Nephron (organoid): Measurements from ENCODE around the gene RFTN1.
A peak's percentile ranks its signal among the peaks of the same experiment; 100 is the strongest.

Experiments used
- H3K27ac Mint-ChIP-seq, 3 experiments: 2 replicates each; pipeline ENCODE4 v1.8.0; 2020; ENCODE audit warnings: mixed read lengths in 3 of 3, mild to moderate bottlenecking in 2 of 3, moderate library complexity in 1 of 3
- H3K27me3 Mint-ChIP-seq: 2 replicates; pipeline ENCODE4 v1.8.0; 2021; ENCODE audit warnings: low read depth, mild to moderate bottlenecking, moderate library complexity, mixed read lengths
- H3K36me3 Mint-ChIP-seq: 2 replicates; pipeline ENCODE4 v1.8.0; 2020; ENCODE audit warnings: low read depth, mixed read lengths
- H3K4me1 Mint-ChIP-seq: 2 replicates; pipeline ENCODE4 v1.8.0; 2020; ENCODE audit warnings: mixed read lengths
- H3K4me3 Mint-ChIP-seq, 3 experiments: 2 replicates each; pipeline ENCODE4 v1.8.0; 2020; ENCODE audit warnings: mild to moderate bottlenecking in 3 of 3, mixed read lengths in 3 of 3, moderate library complexity in 2 of 3
- H3K9me3 Mint-ChIP-seq: 2 replicates; pipeline ENCODE4 v1.8.0; 2020; ENCODE audit warnings: mixed read lengths
- TF ChIP-seq, protein P1 (sequence below), 3 experiments: fragments of 200-600 bp; sonication (generic); IDR thresholded peaks; one replicate each; pipeline ENCODE4 v1.5.0; 2021; ENCODE audit warnings: antibody characterized with exemption in 3 of 3; ENCODE audit not compliant: unreplicated experiment in 3 of 3

RFTN1 gene

GRCh38 chr3:16510620-16511319 is 2.7 kb downstream of the RFTN1 start:
- TF ChIP-seq, protein P1, sequence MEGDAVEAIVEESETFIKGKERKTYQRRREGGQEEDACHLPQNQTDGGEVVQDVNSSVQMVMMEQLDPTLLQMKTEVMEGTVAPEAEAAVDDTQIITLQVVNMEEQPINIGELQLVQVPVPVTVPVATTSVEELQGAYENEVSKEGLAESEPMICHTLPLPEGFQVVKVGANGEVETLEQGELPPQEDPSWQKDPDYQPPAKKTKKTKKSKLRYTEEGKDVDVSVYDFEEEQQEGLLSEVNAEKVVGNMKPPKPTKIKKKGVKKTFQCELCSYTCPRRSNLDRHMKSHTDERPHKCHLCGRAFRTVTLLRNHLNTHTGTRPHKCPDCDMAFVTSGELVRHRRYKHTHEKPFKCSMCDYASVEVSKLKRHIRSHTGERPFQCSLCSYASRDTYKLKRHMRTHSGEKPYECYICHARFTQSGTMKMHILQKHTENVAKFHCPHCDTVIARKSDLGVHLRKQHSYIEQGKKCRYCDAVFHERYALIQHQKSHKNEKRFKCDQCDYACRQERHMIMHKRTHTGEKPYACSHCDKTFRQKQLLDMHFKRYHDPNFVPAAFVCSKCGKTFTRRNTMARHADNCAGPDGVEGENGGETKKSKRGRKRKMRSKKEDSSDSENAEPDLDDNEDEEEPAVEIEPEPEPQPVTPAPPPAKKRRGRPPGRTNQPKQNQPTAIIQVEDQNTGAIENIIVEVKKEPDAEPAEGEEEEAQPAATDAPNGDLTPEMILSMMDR (IDR thresholded peaks at IDR 0.05; ENCODE audit: unreplicated experiment in 3 of 3), result no peak
- Mint-ChIP-seq H3K4me1 (peaks cover 40% of the 10 kb centered on the region), H3K27ac (peak overlapping the region; percentile 24 to 75 (median 51)), H3K36me3 (no peaks in the 10 kb centered on the region), H3K4me3 (peak overlapping the region; percentile 49 to 93 (median 83)), H3K9me3 (no peaks in the 10 kb centered on the region), H3K27me3 (peaks cover 21% of the 10 kb centered on the region)

DNA sequence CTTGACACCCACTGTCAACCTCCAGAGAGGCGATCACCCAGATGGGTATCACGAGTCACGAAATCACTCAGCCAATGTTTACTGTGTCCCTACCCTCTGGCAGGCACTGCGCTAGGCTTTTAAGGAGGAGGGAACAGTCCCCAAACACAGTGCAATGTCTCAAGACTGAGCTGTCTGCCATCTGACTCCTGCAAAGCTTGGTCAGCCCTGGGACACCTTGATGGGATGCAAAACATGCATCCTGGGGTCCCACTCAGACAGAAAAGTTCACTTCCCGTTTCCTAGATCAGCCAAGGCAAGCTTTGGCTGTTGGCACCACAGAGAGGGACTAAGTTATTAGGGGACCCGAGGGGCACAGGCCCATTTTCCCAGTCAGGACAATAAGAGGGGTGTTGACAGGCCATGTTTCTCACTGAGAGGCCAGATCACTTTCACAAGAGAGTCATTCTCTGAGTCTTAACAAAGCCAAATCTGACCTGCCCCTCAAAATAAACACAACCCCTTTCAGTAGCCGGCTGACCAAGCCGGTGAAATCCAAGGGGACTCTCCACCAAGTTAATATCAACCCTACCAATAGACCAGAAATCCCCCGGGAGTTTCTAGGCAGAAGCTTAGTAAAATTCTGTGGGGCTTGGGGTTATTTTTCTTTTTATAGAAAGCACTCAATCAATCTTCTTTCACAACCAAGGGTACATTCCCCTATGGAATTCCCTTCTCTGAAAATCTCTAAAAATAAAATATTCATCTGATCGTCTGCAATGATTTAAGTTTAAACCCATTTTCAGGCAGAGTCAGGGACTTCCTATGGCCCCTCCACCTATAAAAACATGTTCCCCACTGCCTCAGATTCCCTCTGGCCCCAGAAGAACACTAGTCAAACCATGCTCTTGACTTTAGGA is 3.5 kb downstream of the RFTN1 start:
- peaks cover 20% of the 10 kb centered on the region for H3K27me3 Mint-ChIP-seq
- peak overlapping the region in 2 of 3 experiments; percentile 24 to 75 for H3K27ac Mint-ChIP-seq
- TF ChIP-seq, protein P1 (IDR thresholded peaks at IDR 0.05; ENCODE audit: unreplicated experiment in 3 of 3), result no peak
- H3K4me3 Mint-ChIP-seq, result peak overlapping the region in 2 of 3 experiments; percentile 49 to 80
- H3K4me1 Mint-ChIP-seq, result peaks cover 36% of the 10 kb centered on the region
- H3K9me3 Mint-ChIP-seq, result no peaks in the 10 kb centered on the region
- peaks cover 2% of the 10 kb centered on the region for H3K36me3 Mint-ChIP-seq

DNA sequence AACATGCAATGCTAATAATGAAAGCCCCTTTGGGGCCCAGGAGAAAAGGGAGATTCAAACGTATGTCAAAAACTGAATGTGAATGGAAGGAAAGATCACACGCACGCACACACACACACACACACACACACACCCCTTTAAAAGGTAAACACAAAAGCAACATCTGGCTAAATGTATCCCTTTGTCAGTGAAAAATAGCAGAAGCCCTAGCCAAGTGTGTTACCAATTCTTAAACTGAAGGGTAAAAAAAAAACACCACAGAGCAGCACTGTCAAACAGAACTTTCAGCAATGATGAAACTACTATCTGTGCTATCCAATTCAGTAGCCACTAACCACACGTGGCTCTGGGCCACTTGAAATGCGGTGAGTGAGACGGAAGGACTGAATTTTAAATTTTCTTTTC is 4.9 kb downstream of the RFTN1 start:
- H3K9me3 Mint-ChIP-seq, result no peaks in the 10 kb centered on the region
- peak overlapping the region in 1 of 3 experiments; percentile 24 for H3K27ac Mint-ChIP-seq
- H3K4me1 Mint-ChIP-seq, result peaks cover 34% of the 10 kb centered on the region
- peaks cover 5% of the 10 kb centered on the region for H3K36me3 Mint-ChIP-seq
- no peak overlapping the region for H3K4me3 Mint-ChIP-seq
- peaks cover 16% of the 10 kb centered on the region for H3K27me3 Mint-ChIP-seq
- TF ChIP-seq, protein P1 (IDR thresholded peaks at IDR 0.05; ENCODE audit: unreplicated experiment in 3 of 3), result no peak

DNA sequence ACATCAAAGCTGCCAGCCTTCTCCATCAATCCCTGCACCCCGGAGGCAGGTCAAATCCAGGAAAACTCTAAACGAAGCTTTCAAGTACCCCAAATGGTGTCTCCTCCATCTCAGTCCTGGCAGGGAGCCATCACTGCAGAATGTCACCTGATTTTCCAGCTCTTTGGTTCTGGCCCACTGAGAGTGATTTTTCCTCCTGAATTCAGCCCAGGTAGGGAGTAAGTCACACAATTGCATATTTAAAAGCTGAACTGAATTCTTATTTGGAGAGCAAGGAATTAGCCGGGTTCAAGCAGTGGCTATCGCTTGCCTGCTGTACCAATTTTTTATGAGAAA is 5.3 kb downstream of the RFTN1 start:
- Mint-ChIP-seq H3K36me3 (peaks cover 5% of the 10 kb centered on the region), H3K9me3 (no peaks in the 10 kb centered on the region), H3K4me1 (peaks cover 35% of the 10 kb centered on the region), H3K27ac (peak overlapping the region in 1 of 3 experiments; percentile 24), H3K4me3 (no peak overlapping the region), H3K27me3 (peaks cover 16% of the 10 kb centered on the region)
- TF ChIP-seq, protein P1 (IDR thresholded peaks at IDR 0.05; ENCODE audit: unreplicated experiment in 3 of 3), result no peak

DNA sequence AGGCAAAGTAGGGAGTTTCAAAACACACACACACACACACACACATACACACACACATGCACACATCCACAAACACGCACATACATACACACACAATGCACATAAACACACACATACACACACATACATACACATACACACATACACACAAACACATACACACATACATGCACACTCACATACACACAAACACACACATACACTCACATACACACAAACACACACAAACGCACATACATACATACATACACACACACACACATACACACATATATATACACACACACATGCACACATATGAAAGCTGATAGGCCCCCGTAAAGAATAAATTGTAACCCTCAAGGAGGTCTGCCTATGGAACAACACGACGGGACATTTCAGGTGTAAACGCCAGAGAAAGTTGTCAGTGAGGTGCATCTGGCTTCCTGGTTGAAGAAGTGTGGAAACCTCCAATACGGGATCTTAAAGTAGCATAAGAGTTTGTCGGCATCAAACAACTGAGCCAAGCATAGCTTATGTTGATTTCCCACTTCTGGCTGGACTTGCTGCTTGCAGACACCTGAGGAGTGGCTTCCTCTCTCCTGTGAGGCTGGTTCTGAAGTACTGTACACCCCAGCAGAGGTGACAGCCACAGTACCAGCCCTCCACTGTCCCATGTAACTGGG is 5.8 kb downstream of the RFTN1 start:
- peaks cover 5% of the 10 kb centered on the region for H3K36me3 Mint-ChIP-seq
- H3K4me1 Mint-ChIP-seq, result peaks cover 35% of the 10 kb centered on the region
- no peak overlapping the region for H3K27ac Mint-ChIP-seq
- H3K9me3 Mint-ChIP-seq, result no peaks in the 10 kb centered on the region
- TF ChIP-seq, protein P1 (IDR thresholded peaks at IDR 0.05; ENCODE audit: unreplicated experiment in 3 of 3), result no peak
- H3K27me3 Mint-ChIP-seq, result peaks cover 11% of the 10 kb centered on the region
- no peak overlapping the region for H3K4me3 Mint-ChIP-seq
